RWPE1 (cell line): Measurements from ENCODE around the gene FBLN5.

Experiments
- CTCF ChIA-PET: fragments of 350-600 bp; sonication (Branson Sonifier 250); formaldehyde crosslinking; extraction: SDS; loops from one replicate; lab custom pipeline; 2021; lab: Yijun Ruan, JAX
- POLR2A ChIA-PET: fragments of 400-600 bp; formaldehyde crosslinking; extraction: SDS; loops from one replicate; lab custom pipeline; 2020; ENCODE audit warnings: antibody characterized with exemption; ENCODE audit not compliant: low non-redundant PET; lab: Yijun Ruan, JAX
- DNase-seq: peaks from one replicate; pipeline ENCODE4 v3.0.0; 2012; ENCODE audit warnings: low spot score
- H3K27ac ChIP-seq: fragments of 450-650 bp; 2 replicates; pipeline ENCODE4 v1.5.1; 2017
- CTCF ChIP-seq: fragments of 450-650 bp; conservative IDR thresholded peaks from 2 replicates; pipeline ENCODE4 v1.5.1; 2017; ENCODE audit warnings: low read depth, mild to moderate bottlenecking

FBLN5 gene

GRCh38 chr14:91878274-91878673 lies 69.2 kb downstream of the FBLN5 start:
- ChIA-PET CTCF (no interaction called here), POLR2A (no interaction called here)
- DNase-seq: no peak
- TF ChIP-seq CTCF: no peak
- no peak overlapping the region for H3K27ac ChIP-seq

GRCh38 chr14:91877376-91877915 lies 70.0 kb downstream of the FBLN5 start:
- ChIA-PET CTCF (no interaction called here), POLR2A (no interaction called here)
- H3K27ac ChIP-seq: no peak overlapping the region
- TF ChIP-seq CTCF: no peak
- no peak for DNase-seq

DNA sequence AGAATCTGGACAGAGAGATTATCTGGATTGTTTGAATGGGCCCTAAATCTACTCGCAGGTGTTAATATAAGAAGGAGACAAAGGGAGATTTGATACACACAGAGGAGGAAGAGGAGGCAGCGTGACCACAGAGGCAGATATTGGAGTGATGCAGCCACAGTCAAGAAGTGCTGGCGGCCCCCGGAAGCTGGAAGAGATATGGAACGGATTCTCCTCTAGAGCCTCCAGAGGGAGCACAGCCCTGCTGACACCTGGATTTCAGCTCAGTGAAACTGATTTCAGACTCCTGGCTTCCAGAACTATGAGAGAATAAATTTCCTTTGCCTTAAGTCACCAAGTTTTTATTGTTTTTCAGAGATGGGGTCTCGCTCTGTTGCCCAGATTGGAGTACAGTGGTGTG lies 71.0 kb downstream of the FBLN5 start:
- ChIA-PET CTCF (no interaction called here), POLR2A (no interaction called here)
- H3K27ac ChIP-seq: no peak overlapping the region
- DNase-seq: no peak
- TF ChIP-seq CTCF: no peak

DNA sequence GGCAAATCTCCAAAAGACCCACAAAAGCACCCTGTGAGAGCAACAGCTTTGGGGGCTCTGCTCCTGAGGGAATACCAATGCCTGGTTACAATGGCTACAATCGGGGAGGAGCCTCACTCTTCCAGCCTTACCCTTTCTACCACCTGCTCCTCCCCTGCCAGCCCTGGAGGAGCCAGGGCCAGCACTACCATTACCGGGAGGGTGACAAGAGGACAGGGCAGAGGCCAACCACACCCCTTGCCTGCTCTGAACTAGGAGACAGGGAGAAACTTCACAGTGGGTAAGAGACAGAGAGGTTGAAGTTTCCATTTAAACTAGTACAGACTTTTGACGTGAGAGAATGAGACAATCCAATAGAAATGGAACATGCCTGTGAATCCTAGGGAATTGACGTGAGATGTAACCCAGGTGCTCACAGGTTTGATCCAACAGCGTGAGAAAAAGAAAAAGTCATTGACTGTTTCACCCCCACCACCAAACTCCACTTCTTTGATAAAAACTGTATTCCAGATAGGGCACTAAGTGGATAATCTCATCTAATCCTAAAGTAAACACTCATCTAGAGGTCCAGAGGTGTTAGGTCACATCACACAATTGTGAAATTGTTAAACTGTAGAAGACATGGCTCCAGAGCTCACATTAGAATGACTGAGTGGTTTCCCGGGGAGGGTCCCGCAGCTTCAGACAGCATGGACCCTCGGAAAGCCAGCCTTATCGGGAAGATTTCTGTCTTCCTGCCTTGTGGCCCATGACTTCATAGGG lies 71.8 kb downstream of the FBLN5 start:
- DNase-seq: no peak
- POLR2A ChIA-PET: no interaction called here
- TF ChIP-seq CTCF: no peak
- no peak overlapping the region for H3K27ac ChIP-seq
- CTCF ChIA-PET: no interaction called here

DNA sequence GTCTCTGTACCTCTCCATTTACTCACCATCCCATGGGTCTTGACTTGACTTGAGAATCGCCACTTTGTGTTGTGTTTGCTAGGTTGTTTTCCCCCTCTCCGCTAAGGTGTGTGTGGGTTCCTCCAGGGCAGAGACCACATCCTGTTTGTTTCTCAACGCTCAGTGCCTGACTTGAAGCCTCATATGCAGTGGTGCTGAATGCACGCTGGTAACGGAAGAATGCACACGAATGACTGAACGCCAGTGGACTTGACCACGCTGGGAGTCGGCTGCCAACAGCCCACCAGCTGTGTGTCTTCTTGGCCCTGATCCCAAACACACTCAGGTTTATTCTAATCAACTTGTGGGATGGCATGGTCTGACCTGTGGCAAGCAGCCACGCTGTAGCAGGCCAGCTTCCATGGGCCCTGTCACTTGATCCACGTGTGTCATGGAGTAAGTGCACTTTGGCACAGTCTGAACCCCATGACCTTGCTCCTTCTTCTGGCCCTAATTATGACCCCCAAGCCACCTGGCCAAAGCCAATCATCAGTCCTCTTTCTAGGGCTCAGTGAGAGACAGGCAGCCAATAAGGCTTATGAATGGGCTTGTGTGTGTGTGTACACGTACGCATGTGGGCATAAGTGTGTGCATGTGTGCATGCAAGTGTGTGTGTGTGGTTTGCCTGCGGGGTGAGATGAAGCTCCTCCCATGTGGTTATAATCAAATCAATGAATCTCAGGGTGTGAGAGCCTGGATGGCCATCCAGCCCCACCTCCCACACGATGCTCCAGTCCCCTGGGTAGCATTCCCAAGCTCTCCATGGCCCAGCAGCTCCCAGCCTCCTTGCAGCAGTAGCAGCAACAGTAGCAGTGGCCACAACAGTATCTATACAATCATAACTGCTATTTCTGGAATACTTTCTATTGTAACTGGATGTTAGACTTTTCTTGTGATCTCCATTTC lies 73.8 kb downstream of the FBLN5 start:
- DNase-seq: no peak
- ChIA-PET POLR2A (no interaction called here), CTCF (interaction anchor here (0.5 kb wide), 1 partner anchor 38 kb away, joined by 3 read pairs; no protein-coding TSS in a partner anchor)
- no peak overlapping the region for H3K27ac ChIP-seq
- TF ChIP-seq CTCF: no peak
